Liver (tissue), 9 donors: ENCODE data around the gene SIK3. TPM values are rescaled to one million over a fixed set of nuclear protein-coding genes. Genes with fewer than 3 reads are reported as not detected.

ENCODE experiments used
- DNase-seq: peaks from one replicate; pipeline ENCODE4 v3.0.0-alpha.2; 2017; ENCODE audit warnings: low spot score
- H3K27ac ChIP-seq, 2 donors: one replicate each; pipeline ENCODE4 v1.7.0; 2013; ENCODE audit warnings: inconsistent platforms in 2 of 2, low read length in 2 of 2, control low read depth in 1 of 2, low read depth in 1 of 2, mild to moderate bottlenecking in 1 of 2
- H3K27me3 ChIP-seq, 4 donors: one replicate each; pipeline versions ENCODE4 v1.6.1 to v1.7.0; 2013; ENCODE audit warnings: low read length in 3 of 4, inconsistent platforms in 1 of 4, mild to moderate bottlenecking in 1 of 4, moderate library complexity in 1 of 4; ENCODE audit not compliant: control insufficient read depth in 4 of 4, insufficient read depth in 4 of 4
- H3K36me3 ChIP-seq, 4 donors: one replicate each; pipeline versions ENCODE4 v1.6.1 to v1.7.0; 2013; ENCODE audit warnings: low read length in 3 of 4, mild to moderate bottlenecking in 3 of 4, low read depth in 1 of 4, moderate library complexity in 1 of 4; ENCODE audit not compliant: control insufficient read depth in 4 of 4, insufficient read depth in 3 of 4
- H3K4me1 ChIP-seq, 4 donors: one replicate each; pipeline versions ENCODE4 v1.6.1 to v1.7.0; 2013; ENCODE audit warnings: low read length in 3 of 4, mild to moderate bottlenecking in 3 of 4, moderate library complexity in 1 of 4; ENCODE audit not compliant: control insufficient read depth in 4 of 4, insufficient read depth in 4 of 4
- H3K4me3 ChIP-seq, 3 donors: one replicate each; pipeline versions ENCODE4 v1.6.1 to v1.7.0; 2013; ENCODE audit warnings: low read length in 3 of 3, control low read depth in 1 of 3, low read depth in 1 of 3, mild to moderate bottlenecking in 1 of 3
- H3K9ac ChIP-seq, 2 donors: one replicate each; pipeline ENCODE4 v1.7.0; 2013; ENCODE audit warnings: low read length in 2 of 2, mild to moderate bottlenecking in 2 of 2, moderate library complexity in 2 of 2, control low read depth in 1 of 2, low read depth in 1 of 2
- H3K9me3 ChIP-seq, 4 donors: one replicate each; pipeline versions ENCODE4 v1.6.1 to v1.7.0; 2013; ENCODE audit warnings: low read length in 3 of 4; ENCODE audit not compliant: control insufficient read depth in 4 of 4
- EGR1 ChIP-seq, 2 donors: IDR thresholded peaks; 2 replicates each; pipeline ENCODE4 v1.6.1; 2016 to 2018; ENCODE audit warnings: antibody characterized with exemption in 2 of 2, low read depth in 2 of 2
- FOXA1 ChIP-seq: IDR thresholded peaks from 2 replicates; pipeline ENCODE4 v1.6.1; 2016; ENCODE audit warnings: antibody characterized with exemption
- FOXA2 ChIP-seq: IDR thresholded peaks from 2 replicates; pipeline ENCODE4 v1.6.1; 2016; ENCODE audit warnings: antibody characterized with exemption
- GABPA ChIP-seq, 2 donors: IDR thresholded peaks in 1 of 2; conservative IDR thresholded peaks in 1 of 2; 2 replicates each; pipeline ENCODE4 v1.6.1; 2016; ENCODE audit warnings: antibody characterized with exemption in 2 of 2, mild to moderate bottlenecking in 1 of 2, moderate library complexity in 1 of 2
- HNF4A ChIP-seq, 2 donors: conservative IDR thresholded peaks; 2 replicates each; pipeline ENCODE4 v1.6.1; 2016; ENCODE audit warnings: antibody characterized with exemption in 2 of 2, mild to moderate bottlenecking in 2 of 2
- HNF4G ChIP-seq: IDR thresholded peaks from 2 replicates; pipeline ENCODE4 v1.6.1; 2016; ENCODE audit warnings: antibody characterized with exemption
- JUND ChIP-seq, 2 donors: IDR thresholded peaks; 2 replicates each; pipeline ENCODE4 v1.6.1; 2016; ENCODE audit warnings: antibody characterized with exemption in 2 of 2
- NR2F2 ChIP-seq: IDR thresholded peaks from 2 replicates; pipeline ENCODE4 v1.6.1; 2016; ENCODE audit warnings: antibody characterized with exemption
- RAD21 ChIP-seq, 2 donors: IDR thresholded peaks; 2 replicates each; pipeline ENCODE4 v1.6.1; 2016; ENCODE audit warnings: antibody characterized with exemption in 2 of 2, mild to moderate bottlenecking in 2 of 2
- RXRA ChIP-seq, 2 donors: IDR thresholded peaks; 2 replicates each; pipeline ENCODE4 v1.6.1; 2017 to 2018; ENCODE audit warnings: antibody characterized with exemption in 2 of 2, mild to moderate bottlenecking in 1 of 2
- SP1 ChIP-seq: IDR thresholded peaks from 2 replicates; pipeline ENCODE4 v1.6.1; 2018; ENCODE audit warnings: antibody characterized with exemption, mild to moderate bottlenecking
- TAF1 ChIP-seq: conservative IDR thresholded peaks from 2 replicates; pipeline ENCODE4 v1.6.1; 2016; ENCODE audit warnings: antibody characterized with exemption, mild to moderate bottlenecking
- YY1 ChIP-seq: IDR thresholded peaks from 2 replicates; pipeline ENCODE4 v1.6.1; 2016; ENCODE audit warnings: antibody characterized with exemption, mild to moderate bottlenecking
- WGBS: extraction: QIAGEN DNeasy Blood & Tissue Kit; methylation state at CpG from one replicate; pipeline ENCODE4 v1.1.7; 2013; 5-methylcytosine and 5-hydroxymethylcytosine counted together
- polyA plus RNA-seq, 2 donors: library from polyadenylated mRNA; stranded (reverse) in 1 of 2; unstranded in 1 of 2; fragments of 200-250 nt in 1 of 2; fragments of >200 nt in 1 of 2; fragmentation: Nextera tagmentation in 1 of 2; extraction: Ambion mirVana in 1 of 2; gene quantifications; one replicate each; pipeline versions ENCODE4 v1.2.1 to v1.2.3, GENCODE V29; 2013 to 2015
- total RNA-seq, 2 donors: library from RNA; depleted of rRNA; stranded (reverse); fragments of >200 nt; gene quantifications; one replicate each; pipeline ENCODE4 v1.2.3, GENCODE V29; 2014
- TF ChIP-seq, protein P1 (sequence below): IDR thresholded peaks from 2 replicates; pipeline ENCODE4 v1.6.1; 2016; ENCODE audit warnings: antibody characterized with exemption
- TF ChIP-seq, protein P2 (sequence below): fragments of 150-350 bp; IDR thresholded peaks from 2 replicates; pipeline ENCODE4 v1.5.1; 2017; ENCODE audit warnings: improper control_type of control experiment, low read depth, low read length; ENCODE audit not compliant: missing input control
- TF ChIP-seq, protein P3 (sequence below): IDR thresholded peaks from 2 replicates; pipeline ENCODE4 v1.6.1; 2016; ENCODE audit warnings: antibody characterized with exemption
- TF ChIP-seq, protein P4 (sequence below): IDR thresholded peaks from 2 replicates; pipeline ENCODE4 v1.6.1; 2016; ENCODE audit warnings: antibody characterized with exemption, mild to moderate bottlenecking
- TF ChIP-seq, protein P5 (sequence below): IDR thresholded peaks from 2 replicates; pipeline ENCODE4 v1.6.1; 2016; ENCODE audit warnings: antibody characterized with exemption
- donor health status: healthy.
- donor health status: healthy.
- donor health status: healthy.
- donor health status: healthy.
- donor health status: healthy.

SIK3 gene
- total and polyA plus RNA-seq, 4 donors, result 6.9 to 52.4 (median 14.4) TPM

DNA sequence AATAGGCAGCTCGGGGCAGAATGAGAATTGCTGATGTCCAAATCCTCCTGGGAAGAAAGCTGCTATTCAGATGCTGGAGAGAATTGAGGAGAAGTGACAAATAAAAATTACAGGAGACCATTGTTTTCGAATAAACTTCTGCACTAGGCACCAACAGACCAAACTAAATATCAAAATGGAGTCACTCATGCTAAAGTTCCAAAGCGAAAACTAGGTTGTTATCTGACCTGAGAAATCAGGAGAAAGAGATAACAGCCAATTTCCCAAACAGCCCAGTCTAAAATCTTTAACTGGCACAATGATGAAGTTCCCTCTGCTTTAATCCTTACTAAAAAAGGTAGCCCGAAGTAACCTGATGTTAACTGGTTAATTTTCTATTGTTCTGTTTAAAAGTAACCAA is 148.0 kb downstream of the SIK3 start:
- TF ChIP-seq, protein P1, sequence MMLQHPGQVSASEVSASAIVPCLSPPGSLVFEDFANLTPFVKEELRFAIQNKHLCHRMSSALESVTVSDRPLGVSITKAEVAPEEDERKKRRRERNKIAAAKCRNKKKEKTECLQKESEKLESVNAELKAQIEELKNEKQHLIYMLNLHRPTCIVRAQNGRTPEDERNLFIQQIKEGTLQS, result no peak
- WGBS, result 97% methylated on average over 4 of the region's 4 CpGs
- H3K27me3 ChIP-seq, result no peaks in the 10 kb centered on the region
- peaks cover 3 to 27% (median 17%) of the 10 kb centered on the region in 4 donors for H3K36me3 ChIP-seq
- DNase-seq, result no peak
- no peaks in the 10 kb centered on the region for H3K4me1 ChIP-seq
- no peak overlapping the region for H3K4me3 ChIP-seq
- H3K9ac ChIP-seq, result no peak overlapping the region
- H3K27ac ChIP-seq, result no peak overlapping the region
- no peaks in the 10 kb centered on the region for H3K9me3 ChIP-seq

DNA sequence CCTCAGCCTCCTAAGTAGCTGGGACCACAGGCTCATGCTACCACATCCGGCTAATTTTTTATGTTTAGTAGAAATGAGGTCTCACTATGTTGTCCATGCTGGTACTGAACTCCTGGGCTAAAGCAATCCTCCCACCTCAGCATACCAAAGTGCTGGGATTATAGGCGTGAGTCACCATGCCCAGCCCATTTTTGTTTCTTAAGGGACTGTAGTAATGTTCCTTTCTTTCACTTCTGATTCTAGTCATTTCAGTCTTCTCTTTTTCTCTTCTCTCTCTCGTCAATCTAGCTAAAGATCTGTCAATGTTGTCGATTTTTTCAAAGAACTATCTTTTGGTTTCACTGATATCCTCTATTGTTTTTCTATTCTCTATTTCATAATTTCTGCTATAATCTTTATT is 149.8 kb downstream of the SIK3 start:
- no peaks in the 10 kb centered on the region for H3K27me3 ChIP-seq
- H3K9ac ChIP-seq, result no peak overlapping the region
- no peak for DNase-seq
- H3K9me3 ChIP-seq, result no peaks in the 10 kb centered on the region
- H3K4me3 ChIP-seq, result no peak overlapping the region
- TF ChIP-seq HNF4A (conservative IDR thresholded peaks at IDR 0.05) (no peak), RAD21 (IDR thresholded peaks at IDR 0.05) (no peak), HNF4G (no peak), FOXA1 (no peak), FOXA2 (no peak), YY1 (no peak), SP1 (no peak), JUND (IDR thresholded peaks at IDR 0.05) (no peak), RXRA (IDR thresholded peaks at IDR 0.05) (no peak), TAF1 (no peak), GABPA (IDR thresholded peaks at IDR 0.05 in 1 of 2, conservative IDR thresholded peaks at IDR 0.05 in 1 of 2) (no peak), NR2F2 (no peak), EGR1 (IDR thresholded peaks at IDR 0.05; ENCODE audit: low read depth in 2 of 2) (no peak)
- TF ChIP-seq, protein P2, sequence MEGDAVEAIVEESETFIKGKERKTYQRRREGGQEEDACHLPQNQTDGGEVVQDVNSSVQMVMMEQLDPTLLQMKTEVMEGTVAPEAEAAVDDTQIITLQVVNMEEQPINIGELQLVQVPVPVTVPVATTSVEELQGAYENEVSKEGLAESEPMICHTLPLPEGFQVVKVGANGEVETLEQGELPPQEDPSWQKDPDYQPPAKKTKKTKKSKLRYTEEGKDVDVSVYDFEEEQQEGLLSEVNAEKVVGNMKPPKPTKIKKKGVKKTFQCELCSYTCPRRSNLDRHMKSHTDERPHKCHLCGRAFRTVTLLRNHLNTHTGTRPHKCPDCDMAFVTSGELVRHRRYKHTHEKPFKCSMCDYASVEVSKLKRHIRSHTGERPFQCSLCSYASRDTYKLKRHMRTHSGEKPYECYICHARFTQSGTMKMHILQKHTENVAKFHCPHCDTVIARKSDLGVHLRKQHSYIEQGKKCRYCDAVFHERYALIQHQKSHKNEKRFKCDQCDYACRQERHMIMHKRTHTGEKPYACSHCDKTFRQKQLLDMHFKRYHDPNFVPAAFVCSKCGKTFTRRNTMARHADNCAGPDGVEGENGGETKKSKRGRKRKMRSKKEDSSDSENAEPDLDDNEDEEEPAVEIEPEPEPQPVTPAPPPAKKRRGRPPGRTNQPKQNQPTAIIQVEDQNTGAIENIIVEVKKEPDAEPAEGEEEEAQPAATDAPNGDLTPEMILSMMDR, result no peak
- TF ChIP-seq, protein P3, sequence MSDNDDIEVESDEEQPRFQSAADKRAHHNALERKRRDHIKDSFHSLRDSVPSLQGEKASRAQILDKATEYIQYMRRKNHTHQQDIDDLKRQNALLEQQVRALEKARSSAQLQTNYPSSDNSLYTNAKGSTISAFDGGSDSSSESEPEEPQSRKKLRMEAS, result no peak
- TF ChIP-seq, protein P4, sequence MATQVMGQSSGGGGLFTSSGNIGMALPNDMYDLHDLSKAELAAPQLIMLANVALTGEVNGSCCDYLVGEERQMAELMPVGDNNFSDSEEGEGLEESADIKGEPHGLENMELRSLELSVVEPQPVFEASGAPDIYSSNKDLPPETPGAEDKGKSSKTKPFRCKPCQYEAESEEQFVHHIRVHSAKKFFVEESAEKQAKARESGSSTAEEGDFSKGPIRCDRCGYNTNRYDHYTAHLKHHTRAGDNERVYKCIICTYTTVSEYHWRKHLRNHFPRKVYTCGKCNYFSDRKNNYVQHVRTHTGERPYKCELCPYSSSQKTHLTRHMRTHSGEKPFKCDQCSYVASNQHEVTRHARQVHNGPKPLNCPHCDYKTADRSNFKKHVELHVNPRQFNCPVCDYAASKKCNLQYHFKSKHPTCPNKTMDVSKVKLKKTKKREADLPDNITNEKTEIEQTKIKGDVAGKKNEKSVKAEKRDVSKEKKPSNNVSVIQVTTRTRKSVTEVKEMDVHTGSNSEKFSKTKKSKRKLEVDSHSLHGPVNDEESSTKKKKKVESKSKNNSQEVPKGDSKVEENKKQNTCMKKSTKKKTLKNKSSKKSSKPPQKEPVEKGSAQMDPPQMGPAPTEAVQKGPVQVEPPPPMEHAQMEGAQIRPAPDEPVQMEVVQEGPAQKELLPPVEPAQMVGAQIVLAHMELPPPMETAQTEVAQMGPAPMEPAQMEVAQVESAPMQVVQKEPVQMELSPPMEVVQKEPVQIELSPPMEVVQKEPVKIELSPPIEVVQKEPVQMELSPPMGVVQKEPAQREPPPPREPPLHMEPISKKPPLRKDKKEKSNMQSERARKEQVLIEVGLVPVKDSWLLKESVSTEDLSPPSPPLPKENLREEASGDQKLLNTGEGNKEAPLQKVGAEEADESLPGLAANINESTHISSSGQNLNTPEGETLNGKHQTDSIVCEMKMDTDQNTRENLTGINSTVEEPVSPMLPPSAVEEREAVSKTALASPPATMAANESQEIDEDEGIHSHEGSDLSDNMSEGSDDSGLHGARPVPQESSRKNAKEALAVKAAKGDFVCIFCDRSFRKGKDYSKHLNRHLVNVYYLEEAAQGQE, result no peak
- TF ChIP-seq, protein P5, sequence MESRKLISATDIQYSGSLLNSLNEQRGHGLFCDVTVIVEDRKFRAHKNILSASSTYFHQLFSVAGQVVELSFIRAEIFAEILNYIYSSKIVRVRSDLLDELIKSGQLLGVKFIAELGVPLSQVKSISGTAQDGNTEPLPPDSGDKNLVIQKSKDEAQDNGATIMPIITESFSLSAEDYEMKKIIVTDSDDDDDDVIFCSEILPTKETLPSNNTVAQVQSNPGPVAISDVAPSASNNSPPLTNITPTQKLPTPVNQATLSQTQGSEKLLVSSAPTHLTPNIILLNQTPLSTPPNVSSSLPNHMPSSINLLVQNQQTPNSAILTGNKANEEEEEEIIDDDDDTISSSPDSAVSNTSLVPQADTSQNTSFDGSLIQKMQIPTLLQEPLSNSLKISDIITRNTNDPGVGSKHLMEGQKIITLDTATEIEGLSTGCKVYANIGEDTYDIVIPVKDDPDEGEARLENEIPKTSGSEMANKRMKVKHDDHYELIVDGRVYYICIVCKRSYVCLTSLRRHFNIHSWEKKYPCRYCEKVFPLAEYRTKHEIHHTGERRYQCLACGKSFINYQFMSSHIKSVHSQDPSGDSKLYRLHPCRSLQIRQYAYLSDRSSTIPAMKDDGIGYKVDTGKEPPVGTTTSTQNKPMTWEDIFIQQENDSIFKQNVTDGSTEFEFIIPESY, result no peak
- TF ChIP-seq, protein P1, result no peak
- no peaks in the 10 kb centered on the region for H3K4me1 ChIP-seq
- H3K27ac ChIP-seq, result no peak overlapping the region
- 86% methylated on average over 4 of the region's 4 CpGs for WGBS
- peaks cover 0 to 21% (median 13%) of the 10 kb centered on the region in 4 donors for H3K36me3 ChIP-seq
